Measurements from ENCODE around the gene NEDD9.

Gene NEDD9

DNA sequence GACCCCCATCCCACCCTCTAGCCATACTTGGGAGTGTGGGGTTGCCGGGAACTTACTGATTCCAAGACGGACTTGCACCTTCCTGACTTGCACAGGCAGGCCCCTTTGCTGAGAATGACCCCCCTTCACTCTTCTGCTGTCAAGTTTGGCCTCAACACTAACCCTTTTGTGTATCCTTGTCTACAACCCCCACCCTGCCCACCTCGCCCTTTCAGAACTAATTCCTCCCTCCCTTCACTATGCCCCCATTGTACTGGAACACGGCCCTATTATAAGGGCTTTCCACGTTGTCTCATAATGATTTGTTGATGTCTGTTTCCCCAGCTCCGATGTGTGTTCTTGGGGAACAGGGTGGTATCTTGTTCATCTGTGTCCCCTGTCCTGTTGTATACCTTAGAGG, 4.4 kb upstream of the NEDD9 start:
- H3K79me2 ChIP-seq (ENCODE audit: low read length), result peaks cover 4% of the 10 kb centered on the region
- peaks cover 7% of the 10 kb centered on the region for H3K36me3 ChIP-seq (replicated peaks; ENCODE audit: low read depth, low read length)
- H3K9ac ChIP-seq (ENCODE audit: low read length), result no peak overlapping the region
- peaks cover 24% of the 10 kb centered on the region for H3K4me1 ChIP-seq (ENCODE audit: low read length)
- TF ChIP-seq EZH2phosphoT487 (IDR thresholded peaks at IDR 0.05; ENCODE audit: low read depth) (no peak), CTCF (IDR thresholded peaks at IDR 0.05; ENCODE audit: low read depth, low read length) (no peak)
- H3K9me3 ChIP-seq (ENCODE audit: insufficient read depth, low read length), result no peaks in the 10 kb centered on the region
- no peak overlapping the region for H2AFZ ChIP-seq (ENCODE audit: low read depth, low read length)
- H4K20me1 ChIP-seq (ENCODE audit: insufficient read depth, low read length), result peaks cover 5% of the 10 kb centered on the region
- no peak overlapping the region for H3K4me2 ChIP-seq (ENCODE audit: low read length)
- no peak overlapping the region for H3K4me3 ChIP-seq (ENCODE audit: low read length)
- H3K27ac ChIP-seq (ENCODE audit: low read length), result no peak overlapping the region
- H3K27me3 ChIP-seq (ENCODE audit: low read depth, low read length), result no peaks in the 10 kb centered on the region

DNA sequence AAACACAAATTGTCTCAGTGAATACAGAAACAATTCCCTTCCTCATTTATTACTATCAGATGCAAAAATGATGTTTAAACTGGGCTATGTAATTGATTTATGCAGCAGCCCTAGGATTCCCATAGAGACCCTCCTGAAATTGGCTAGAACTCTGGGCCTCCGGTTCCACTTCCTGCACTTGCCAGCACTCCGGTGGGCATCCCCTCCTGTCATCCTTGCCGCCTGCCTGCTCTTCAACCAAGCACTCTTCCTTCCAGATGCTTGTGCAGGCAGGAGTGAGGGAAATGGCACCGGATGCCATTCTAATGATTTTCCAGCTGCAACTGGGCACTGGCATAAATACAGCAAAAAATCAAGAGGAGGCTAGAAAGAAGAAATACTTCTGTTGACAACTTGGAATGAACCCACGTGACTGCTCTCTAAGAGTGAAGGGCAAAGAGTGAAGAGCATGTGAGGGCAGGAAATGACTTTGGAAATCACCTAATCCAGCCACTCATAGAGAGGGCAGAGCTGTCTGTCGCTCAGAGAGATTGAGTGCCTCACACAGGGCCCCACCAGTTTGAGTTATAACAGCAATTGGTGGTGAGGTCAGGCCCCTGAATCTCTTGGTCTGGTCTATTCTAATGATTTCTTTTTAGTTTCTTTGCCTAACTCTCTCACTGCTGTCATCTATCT, 3.7 kb upstream of the NEDD9 start:
- Histone ChIP-seq H3K9ac (ENCODE audit: low read length) (no peak overlapping the region), H3K9me3 (ENCODE audit: insufficient read depth, low read length) (no peaks in the 10 kb centered on the region), H3K36me3 (replicated peaks; ENCODE audit: low read depth, low read length) (peaks cover 11% of the 10 kb centered on the region), H3K4me2 (ENCODE audit: low read length) (no peak overlapping the region), H3K4me3 (ENCODE audit: low read length) (no peak overlapping the region), H3K4me1 (ENCODE audit: low read length) (peaks cover 31% of the 10 kb centered on the region), H4K20me1 (ENCODE audit: insufficient read depth, low read length) (peaks cover 12% of the 10 kb centered on the region), H2AFZ (ENCODE audit: low read depth, low read length) (no peak overlapping the region), H3K27ac (ENCODE audit: low read length) (no peak overlapping the region), H3K27me3 (ENCODE audit: low read depth, low read length) (no peaks in the 10 kb centered on the region), H3K79me2 (ENCODE audit: low read length) (peaks cover 11% of the 10 kb centered on the region)
- no peak for TF ChIP-seq EZH2phosphoT487 (IDR thresholded peaks at IDR 0.05; ENCODE audit: low read depth)
- TF ChIP-seq CTCF (IDR thresholded peaks at IDR 0.05; ENCODE audit: low read depth, low read length), result no peak

GRCh38 chr6:11235062-11235461, 2.6 kb upstream of the NEDD9 start:
- TF ChIP-seq CTCF (IDR thresholded peaks at IDR 0.05; ENCODE audit: low read depth, low read length), result no peak
- no peak for TF ChIP-seq EZH2phosphoT487 (IDR thresholded peaks at IDR 0.05; ENCODE audit: low read depth)
- Histone ChIP-seq H3K4me3 (ENCODE audit: low read length) (no peak overlapping the region), H3K27me3 (ENCODE audit: low read depth, low read length) (no peaks in the 10 kb centered on the region)

DNA sequence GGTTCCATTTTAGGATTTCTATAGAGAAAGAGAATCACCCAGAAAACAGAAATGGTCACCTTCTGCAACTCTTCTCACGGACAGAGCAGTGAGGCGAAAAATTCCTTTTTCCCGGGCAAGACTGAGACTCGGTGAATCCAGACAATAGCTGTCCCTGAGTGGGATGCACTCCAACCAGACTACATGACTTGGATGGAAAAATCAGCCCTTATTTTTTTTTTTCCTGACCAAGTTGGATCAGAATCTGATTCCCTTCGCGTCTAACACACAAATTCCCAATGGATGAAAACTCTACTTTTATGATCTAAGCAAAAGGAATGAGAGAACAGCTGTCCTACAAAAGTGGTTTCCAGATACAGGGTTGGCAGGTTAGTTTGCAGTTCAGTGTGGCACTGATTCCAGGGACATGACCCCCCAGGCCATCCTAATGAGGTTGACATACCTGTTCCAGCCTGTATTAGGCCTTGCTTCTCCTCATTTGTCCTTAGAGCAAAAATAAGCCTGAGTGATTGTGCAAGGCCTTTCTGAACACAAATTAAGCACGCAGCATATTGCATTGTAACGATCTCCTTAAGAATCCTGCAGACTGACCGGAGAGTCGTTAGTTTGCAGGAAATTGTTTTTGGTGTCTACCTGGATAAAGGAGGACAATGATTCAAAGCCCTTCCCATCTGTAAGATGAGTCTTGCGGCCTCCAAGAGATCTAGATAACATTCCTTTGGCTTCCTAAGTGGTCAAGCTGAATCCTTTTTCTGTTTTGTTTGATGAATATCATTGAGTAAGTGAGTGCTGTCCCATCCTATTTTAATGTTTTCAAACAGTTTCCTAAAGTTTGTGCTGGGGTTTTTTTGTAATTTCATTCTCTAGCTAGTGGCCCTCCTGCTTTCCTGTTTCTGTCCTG, 1.5 kb upstream of the NEDD9 start:
- no peak overlapping the region for H3K27ac ChIP-seq (ENCODE audit: low read length)

More at GRCh38 chr6:11235062-11235461, 2.6 kb upstream of the NEDD9 start:
- Histone ChIP-seq H3K9ac (ENCODE audit: low read length) (no peak overlapping the region), H3K36me3 (replicated peaks; ENCODE audit: low read depth, low read length) (peaks cover 14% of the 10 kb centered on the region), H3K4me2 (ENCODE audit: low read length) (no peak overlapping the region), H3K4me1 (ENCODE audit: low read length) (peaks cover 42% of the 10 kb centered on the region), H2AFZ (ENCODE audit: low read depth, low read length) (no peak overlapping the region), H3K9me3 (ENCODE audit: insufficient read depth, low read length) (no peaks in the 10 kb centered on the region), H3K79me2 (ENCODE audit: low read length) (peaks cover 23% of the 10 kb centered on the region), H3K27ac (ENCODE audit: low read length) (no peak overlapping the region), H4K20me1 (ENCODE audit: insufficient read depth, low read length) (peaks cover 23% of the 10 kb centered on the region)

More for the DNA sequence above, 1.5 kb upstream of the NEDD9 start:
- Histone ChIP-seq H3K4me1 (ENCODE audit: low read length) (peaks cover 48% of the 10 kb centered on the region), H3K4me2 (ENCODE audit: low read length) (peak overlapping the region; percentile 88), H3K36me3 (replicated peaks; ENCODE audit: low read depth, low read length) (peaks cover 21% of the 10 kb centered on the region), H3K9ac (ENCODE audit: low read length) (no peak overlapping the region), H2AFZ (ENCODE audit: low read depth, low read length) (no peak overlapping the region), H3K79me2 (ENCODE audit: low read length) (peaks cover 34% of the 10 kb centered on the region), H3K9me3 (ENCODE audit: insufficient read depth, low read length) (no peaks in the 10 kb centered on the region), H4K20me1 (ENCODE audit: insufficient read depth, low read length) (peaks cover 33% of the 10 kb centered on the region), H3K4me3 (ENCODE audit: low read length) (peak overlapping the region; percentile 91), H3K27me3 (ENCODE audit: low read depth, low read length) (no peaks in the 10 kb centered on the region)
- TF ChIP-seq EZH2phosphoT487 (IDR thresholded peaks at IDR 0.05; ENCODE audit: low read depth) (no peak), CTCF (IDR thresholded peaks at IDR 0.05; ENCODE audit: low read depth, low read length) (no peak)
